Liver (tissue), 3 donors: ENCODE data around the gene TMEM39B.

Source experiments
- CTCF ChIP-seq: fragments of 150-350 bp; IDR thresholded peaks from 2 replicates; pipeline ENCODE4 v1.5.1; 2017; ENCODE audit warnings: improper control_type of control experiment, low read depth, low read length; ENCODE audit not compliant: missing input control
- EGR1 ChIP-seq, 2 donors: IDR thresholded peaks; 2 replicates each; pipeline ENCODE4 v1.6.1; 2016 to 2018; ENCODE audit warnings: antibody characterized with exemption in 2 of 2, low read depth in 2 of 2
- FOXA1 ChIP-seq: IDR thresholded peaks from 2 replicates; pipeline ENCODE4 v1.6.1; 2016; ENCODE audit warnings: antibody characterized with exemption
- GABPA ChIP-seq, 2 donors: IDR thresholded peaks in 1 of 2; conservative IDR thresholded peaks in 1 of 2; 2 replicates each; pipeline ENCODE4 v1.6.1; 2016; ENCODE audit warnings: antibody characterized with exemption in 2 of 2, mild to moderate bottlenecking in 1 of 2, moderate library complexity in 1 of 2
- JUND ChIP-seq, 2 donors: IDR thresholded peaks; 2 replicates each; pipeline ENCODE4 v1.6.1; 2016; ENCODE audit warnings: antibody characterized with exemption in 2 of 2
- MAX ChIP-seq: IDR thresholded peaks from 2 replicates; pipeline ENCODE4 v1.6.1; 2016; ENCODE audit warnings: antibody characterized with exemption
- RAD21 ChIP-seq, 2 donors: IDR thresholded peaks; 2 replicates each; pipeline ENCODE4 v1.6.1; 2016; ENCODE audit warnings: antibody characterized with exemption in 2 of 2, mild to moderate bottlenecking in 2 of 2
- REST ChIP-seq: IDR thresholded peaks from 2 replicates; pipeline ENCODE4 v1.6.1; 2016; ENCODE audit warnings: antibody characterized with exemption, mild to moderate bottlenecking
- RXRA ChIP-seq, 2 donors: IDR thresholded peaks; 2 replicates each; pipeline ENCODE4 v1.6.1; 2017 to 2018; ENCODE audit warnings: antibody characterized with exemption in 2 of 2, mild to moderate bottlenecking in 1 of 2
- SP1 ChIP-seq: IDR thresholded peaks from 2 replicates; pipeline ENCODE4 v1.6.1; 2018; ENCODE audit warnings: antibody characterized with exemption, mild to moderate bottlenecking
- TAF1 ChIP-seq: conservative IDR thresholded peaks from 2 replicates; pipeline ENCODE4 v1.6.1; 2016; ENCODE audit warnings: antibody characterized with exemption, mild to moderate bottlenecking
- YY1 ChIP-seq: IDR thresholded peaks from 2 replicates; pipeline ENCODE4 v1.6.1; 2016; ENCODE audit warnings: antibody characterized with exemption, mild to moderate bottlenecking
- ZBTB33 ChIP-seq: IDR thresholded peaks from 2 replicates; pipeline ENCODE4 v1.6.1; 2016; ENCODE audit warnings: antibody characterized with exemption
- donor health status: healthy.
- donor health status: healthy.

GRCh38 chr1:32072622-32073298, at the start of gene TMEM39B:
- TF ChIP-seq TAF1: no peak
- peak; percentile 13 for TF ChIP-seq CTCF
- TF ChIP-seq MAX: peak; percentile 82
- peak; percentile 17 to 29 for TF ChIP-seq RXRA (IDR thresholded peaks at IDR 0.05)
- TF ChIP-seq JUND (IDR thresholded peaks at IDR 0.05): no peak
- peak; percentile 59 for TF ChIP-seq SP1
- TF ChIP-seq REST: peak; percentile 72
- peak; percentile 31 to 52 for TF ChIP-seq RAD21 (IDR thresholded peaks at IDR 0.05)
- TF ChIP-seq FOXA1: no peak
- TF ChIP-seq YY1: peak; percentile 97
- TF ChIP-seq EGR1 (IDR thresholded peaks at IDR 0.05; ENCODE audit: low read depth in 2 of 2): peak; percentile 23 to 71
- TF ChIP-seq GABPA (IDR thresholded peaks at IDR 0.05 in 1 of 2, conservative IDR thresholded peaks at IDR 0.05 in 1 of 2): no peak
- peak; percentile 64 for TF ChIP-seq ZBTB33
